ENCODE measurements around the gene CSF1. TPM values are rescaled to one million over a fixed set of nuclear protein-coding genes. Genes with fewer than 3 reads are reported as not detected.

The CSF1 gene
- total and polyA plus RNA-seq, 12 donors: 6.3 to 26.2 (median 13.0) TPM

DNA sequence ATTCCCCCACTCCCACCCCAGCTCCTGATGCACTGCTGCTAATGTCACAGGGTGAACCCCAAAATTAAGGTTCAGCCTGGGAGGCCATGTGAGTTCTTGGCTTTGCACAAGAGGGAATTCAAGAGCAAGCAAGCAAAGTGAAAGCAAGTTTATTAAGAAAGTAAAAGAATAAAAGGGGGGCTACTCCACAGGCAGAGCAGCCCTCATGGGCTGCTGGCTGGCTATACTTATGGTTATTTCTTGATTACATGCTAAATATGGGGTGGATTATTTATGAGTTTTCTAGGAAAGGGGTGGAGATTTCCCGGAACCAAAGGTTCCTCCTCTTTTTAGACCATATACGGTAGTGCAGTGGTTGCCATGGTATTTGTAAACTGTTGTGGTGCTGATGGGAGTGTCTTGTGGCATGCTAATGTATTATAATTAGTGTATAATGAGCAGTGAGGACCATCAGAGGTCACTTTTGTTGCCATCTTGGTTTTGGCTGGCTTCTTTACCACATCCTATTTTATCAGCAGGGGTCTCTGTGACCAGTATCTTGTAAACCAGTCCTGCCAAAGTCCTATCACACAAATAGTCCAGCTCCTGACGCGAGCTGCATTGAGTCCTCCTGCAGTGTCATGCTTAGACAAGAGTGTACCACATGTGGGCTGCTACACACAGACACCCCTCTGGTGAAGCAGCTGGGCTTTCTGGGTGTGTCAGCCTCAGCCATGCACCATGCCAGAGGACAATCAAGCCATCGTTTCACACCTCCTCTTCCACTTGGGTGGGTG, 46.4 kb upstream of the CSF1 start:
- ATAC-seq (peak in 7 of 8 donors; percentile 33 to 68 (median 55)), DNase-seq (no peak)
- Histone ChIP-seq H3K27me3 (no peaks in the 10 kb centered on the region), H3K4me3 (no peak overlapping the region), H3K9me3 (peaks cover 0 to 6% (median 0%) of the 10 kb centered on the region in 11 donors), H3K36me3 (no peaks in the 10 kb centered on the region), H3K27ac (peak overlapping the region in 2 of 10 donors; percentile 27 to 41), H3K4me1 (peaks cover 0 to 22% (median 13%) of the 10 kb centered on the region in 9 donors)
- intact Hi-C loops (cut with DNase I): no loop called here
- TF ChIP-seq, protein P1, sequence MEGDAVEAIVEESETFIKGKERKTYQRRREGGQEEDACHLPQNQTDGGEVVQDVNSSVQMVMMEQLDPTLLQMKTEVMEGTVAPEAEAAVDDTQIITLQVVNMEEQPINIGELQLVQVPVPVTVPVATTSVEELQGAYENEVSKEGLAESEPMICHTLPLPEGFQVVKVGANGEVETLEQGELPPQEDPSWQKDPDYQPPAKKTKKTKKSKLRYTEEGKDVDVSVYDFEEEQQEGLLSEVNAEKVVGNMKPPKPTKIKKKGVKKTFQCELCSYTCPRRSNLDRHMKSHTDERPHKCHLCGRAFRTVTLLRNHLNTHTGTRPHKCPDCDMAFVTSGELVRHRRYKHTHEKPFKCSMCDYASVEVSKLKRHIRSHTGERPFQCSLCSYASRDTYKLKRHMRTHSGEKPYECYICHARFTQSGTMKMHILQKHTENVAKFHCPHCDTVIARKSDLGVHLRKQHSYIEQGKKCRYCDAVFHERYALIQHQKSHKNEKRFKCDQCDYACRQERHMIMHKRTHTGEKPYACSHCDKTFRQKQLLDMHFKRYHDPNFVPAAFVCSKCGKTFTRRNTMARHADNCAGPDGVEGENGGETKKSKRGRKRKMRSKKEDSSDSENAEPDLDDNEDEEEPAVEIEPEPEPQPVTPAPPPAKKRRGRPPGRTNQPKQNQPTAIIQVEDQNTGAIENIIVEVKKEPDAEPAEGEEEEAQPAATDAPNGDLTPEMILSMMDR (IDR thresholded peaks at IDR 0.05): no peak
- 58 to 62% methylated on average over 5 of the region's 5 CpGs for WGBS, 2 donors

DNA sequence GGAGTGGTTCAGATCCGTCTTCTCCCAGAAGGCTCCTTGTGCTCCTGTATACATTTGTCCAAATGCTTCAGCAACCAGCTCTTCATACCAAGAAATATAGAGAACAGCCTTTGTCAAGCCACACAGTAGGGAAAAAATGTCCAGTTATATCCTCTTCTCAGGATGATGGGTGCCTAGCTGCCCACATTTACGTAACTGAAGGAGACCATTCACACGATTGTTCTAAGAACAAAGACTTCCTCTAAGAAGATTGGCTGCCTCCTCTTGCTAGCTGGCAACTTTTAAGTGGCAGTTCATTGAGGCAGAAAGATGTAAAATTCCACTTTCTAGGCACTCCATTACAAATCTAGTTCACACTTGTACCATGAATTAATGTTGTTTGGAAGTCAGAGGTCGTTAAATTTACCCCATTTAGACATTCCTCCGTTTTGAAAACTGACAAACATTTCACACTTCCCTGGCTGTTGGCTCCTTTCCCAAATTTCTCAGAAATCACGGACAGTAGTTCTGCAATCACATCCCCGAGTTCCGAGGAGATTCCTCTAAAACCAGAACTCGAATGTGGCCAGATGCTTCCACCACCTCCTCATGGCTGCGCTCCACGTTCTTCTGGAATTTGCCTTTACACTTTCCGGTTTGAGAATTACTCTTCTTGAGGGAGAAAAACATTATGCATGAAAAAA, 45.6 kb upstream of the CSF1 start:
- intact Hi-C loops (cut with DNase I): no loop called here
- Histone ChIP-seq H3K27ac (peak overlapping the region in 4 of 10 donors; percentile 2 to 41 (median 22)), H3K4me1 (peaks cover 0 to 22% (median 13%) of the 10 kb centered on the region in 9 donors), H3K9me3 (peaks cover 0 to 6% (median 0%) of the 10 kb centered on the region in 11 donors), H3K27me3 (no peaks in the 10 kb centered on the region), H3K4me3 (no peak overlapping the region), H3K36me3 (no peaks in the 10 kb centered on the region)
- DNase-seq: no peak
- peak in 6 of 8 donors; percentile 34 to 61 (median 50) for ATAC-seq
- 57% methylated on average over 12 of the region's 12 CpGs for WGBS, 2 donors
- TF ChIP-seq, protein P1 (IDR thresholded peaks at IDR 0.05): no peak

DNA sequence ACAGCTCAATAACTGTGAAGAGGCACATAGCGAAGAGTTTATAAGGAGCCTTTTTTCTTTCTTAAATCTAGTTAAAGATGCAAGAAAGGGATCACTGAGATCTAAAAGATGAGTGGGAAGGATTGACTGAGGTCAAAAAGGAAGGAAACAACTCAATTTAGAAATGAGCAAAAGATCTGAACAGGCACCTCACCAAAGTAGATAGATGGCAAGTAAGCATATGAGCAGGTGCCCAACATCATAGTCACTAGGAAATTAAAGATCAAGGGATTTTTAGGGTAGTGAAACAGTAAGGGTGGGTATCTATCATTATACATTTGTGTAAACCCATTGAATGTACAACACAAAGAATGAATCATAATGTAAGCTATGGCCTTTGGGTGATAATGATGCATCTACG, 44.6 kb upstream of the CSF1 start:
- H3K4me3 ChIP-seq: no peak overlapping the region
- H3K9me3 ChIP-seq: peaks cover 0 to 6% (median 0%) of the 10 kb centered on the region in 11 donors
- peaks cover 0 to 22% (median 13%) of the 10 kb centered on the region in 9 donors for H3K4me1 ChIP-seq
- TF ChIP-seq, protein P1 (IDR thresholded peaks at IDR 0.05): no peak
- intact Hi-C loops (cut with DNase I): no loop called here
- H3K27ac ChIP-seq: no peak overlapping the region
- no peak for DNase-seq
- WGBS, 2 donors: 97% methylated on average over 2 of the region's 2 CpGs
- ATAC-seq: no peak
- H3K27me3 ChIP-seq: no peaks in the 10 kb centered on the region
- no peaks in the 10 kb centered on the region for H3K36me3 ChIP-seq

DNA sequence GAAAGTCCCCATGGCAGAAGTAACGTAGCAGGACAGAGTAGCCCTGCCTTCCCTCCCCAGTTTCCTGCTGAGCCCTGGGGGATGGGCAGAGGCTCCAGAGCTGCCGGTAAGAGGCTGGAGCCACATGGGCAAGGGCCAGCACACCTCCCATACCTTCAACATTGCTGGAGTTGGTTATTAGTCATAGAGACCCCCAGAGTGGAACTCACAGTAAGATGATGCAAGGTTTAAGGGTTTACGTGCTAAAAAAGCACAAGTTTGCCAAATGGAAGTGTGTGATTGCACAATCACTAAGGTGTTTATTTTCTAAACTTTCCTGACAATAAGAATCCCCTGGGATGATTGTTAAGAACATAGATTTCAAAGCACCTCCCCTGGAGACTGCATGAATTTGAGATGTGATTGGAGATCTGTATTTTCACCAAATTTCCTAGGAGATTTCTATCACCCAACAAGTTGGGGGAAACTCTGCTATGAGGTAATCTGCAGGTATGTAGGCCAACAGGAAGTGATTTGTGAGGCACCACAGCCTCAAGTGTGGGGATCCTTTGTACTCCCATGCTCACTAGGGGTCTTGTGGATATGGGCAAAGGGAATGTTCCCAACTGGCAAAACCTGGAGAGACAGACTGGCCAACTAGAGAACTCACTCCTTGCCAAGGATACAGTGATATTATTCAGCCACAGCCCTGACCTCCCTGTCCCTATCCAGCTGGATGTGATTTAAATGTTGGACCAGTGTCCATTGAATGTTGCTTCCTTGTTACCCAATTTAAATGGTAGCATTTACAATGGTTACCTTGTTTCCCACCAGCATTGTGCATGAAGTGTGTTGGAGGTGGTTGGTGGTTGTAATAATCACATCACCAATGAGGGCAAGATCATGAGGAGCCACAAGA, 37.1 kb upstream of the CSF1 start:
- intact Hi-C loops (cut with DNase I): loop anchor here in 1 of 10 donors (10.0 kb wide), 1 partner anchor 49 kb away; no protein-coding TSS in a partner anchor
- no peak for DNase-seq
- no peak overlapping the region for H3K27ac ChIP-seq
- peaks cover 0 to 53% (median 23%) of the 10 kb centered on the region in 9 donors for H3K4me1 ChIP-seq
- H3K27me3 ChIP-seq: no peaks in the 10 kb centered on the region
- 57 to 64% methylated on average over 3 of the region's 3 CpGs for WGBS, 2 donors
- TF ChIP-seq, protein P1 (IDR thresholded peaks at IDR 0.05): no peak
- no peak overlapping the region for H3K4me3 ChIP-seq
- peak in 1 of 8 donors; percentile 29 for ATAC-seq
- no peaks in the 10 kb centered on the region for H3K9me3 ChIP-seq
- no peaks in the 10 kb centered on the region for H3K36me3 ChIP-seq
